Measurements from ENCODE around the gene CLK3.
"Not testable (repeated sequence)": the region's sequence is repeated elsewhere in the genome, so short reads cannot be mapped to it uniquely, and the experiment has no call there.

CLK3 gene

DNA sequence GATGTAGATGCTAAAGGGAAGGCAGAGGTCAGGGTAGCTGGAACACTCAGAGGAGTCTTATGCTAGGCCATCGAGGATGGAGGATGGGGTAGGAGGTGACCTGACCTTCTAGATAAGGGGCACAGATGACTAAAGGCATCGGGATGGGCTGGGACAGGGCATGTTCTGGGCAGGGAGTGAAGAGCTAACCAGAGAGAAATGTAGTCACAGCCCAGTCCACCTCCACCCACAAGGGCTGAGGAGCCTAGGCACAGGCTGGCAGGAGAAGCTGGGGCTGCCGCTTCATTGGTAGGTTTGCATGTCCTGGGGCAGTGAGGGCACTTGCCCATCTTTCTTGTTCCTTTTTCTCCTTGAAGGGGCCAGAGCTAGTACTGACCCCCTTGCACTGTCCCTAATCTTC is 12.6 kb downstream of the CLK3 start:
- in situ Hi-C loops (cut with HindIII; ENCODE audit: low pct_unique_long_range_greater_than_20kb, low sequenced_read_pairs) = no loop called here
- no peak for DNase-seq (ENCODE audit: low read depth in 1 of 2, low spot score in 1 of 2)
- TF ChIP-seq JUND (IDR thresholded peaks at IDR 0.05; ENCODE audit: low read depth) = no peak

DNA sequence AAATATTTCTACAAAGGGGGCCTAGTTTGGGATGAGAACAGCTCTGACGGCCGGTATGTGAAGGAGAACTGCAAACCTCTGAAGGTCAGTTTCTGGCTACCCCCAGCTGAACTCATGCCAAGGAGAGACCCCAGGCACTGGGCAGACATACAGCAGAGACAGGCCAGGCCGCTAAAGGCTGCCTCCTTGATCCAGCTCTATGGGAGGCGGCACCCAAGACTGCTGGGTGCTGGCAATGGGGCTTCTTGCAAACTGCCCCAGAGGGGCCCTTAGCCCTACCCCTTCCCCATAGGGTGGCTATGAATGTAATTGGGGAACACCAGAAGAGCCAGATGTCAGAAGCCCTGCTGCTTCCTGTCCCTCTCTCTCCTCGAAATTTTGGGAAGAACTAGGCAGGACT is 13.3 kb downstream of the CLK3 start:
- DNase-seq (ENCODE audit: low read depth in 1 of 2, low spot score in 1 of 2) = no peak
- TF ChIP-seq JUND (IDR thresholded peaks at IDR 0.05; ENCODE audit: low read depth) = no peak
- in situ Hi-C loops (cut with HindIII; ENCODE audit: low pct_unique_long_range_greater_than_20kb, low sequenced_read_pairs) = no loop called here

DNA sequence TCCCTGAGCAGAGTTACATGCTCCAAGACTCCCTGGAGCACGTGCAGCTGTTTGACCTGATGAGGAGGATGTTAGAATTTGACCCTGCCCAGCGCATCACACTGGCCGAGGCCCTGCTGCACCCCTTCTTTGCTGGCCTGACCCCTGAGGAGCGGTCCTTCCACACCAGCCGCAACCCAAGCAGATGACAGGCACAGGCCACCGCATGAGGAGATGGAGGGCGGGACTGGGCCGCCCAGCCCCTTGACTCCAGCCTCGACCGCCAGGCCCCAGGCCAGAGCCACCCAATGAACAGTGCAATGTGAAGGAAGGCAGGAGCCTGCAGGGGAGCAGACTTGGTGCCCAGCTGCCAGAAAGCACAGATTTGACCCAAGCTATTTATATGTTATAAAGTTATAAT is 14.1 kb downstream of the CLK3 start:
- in situ Hi-C loops (cut with HindIII; ENCODE audit: low pct_unique_long_range_greater_than_20kb, low sequenced_read_pairs); DNase-seq (ENCODE audit: low read depth in 1 of 2, low spot score in 1 of 2): not testable (repeated sequence)

- DNase-seq (ENCODE audit: low read depth in 1 of 2, low spot score in 1 of 2) = no peak
- in situ Hi-C loops (cut with HindIII; ENCODE audit: low pct_unique_long_range_greater_than_20kb, low sequenced_read_pairs) = no loop called here
- TF ChIP-seq JUND (IDR thresholded peaks at IDR 0.05; ENCODE audit: low read depth) = no peak
Observed at GRCh38 chr15:74630284-74631086, 14.8 kb downstream of the CLK3 start.

DNA sequence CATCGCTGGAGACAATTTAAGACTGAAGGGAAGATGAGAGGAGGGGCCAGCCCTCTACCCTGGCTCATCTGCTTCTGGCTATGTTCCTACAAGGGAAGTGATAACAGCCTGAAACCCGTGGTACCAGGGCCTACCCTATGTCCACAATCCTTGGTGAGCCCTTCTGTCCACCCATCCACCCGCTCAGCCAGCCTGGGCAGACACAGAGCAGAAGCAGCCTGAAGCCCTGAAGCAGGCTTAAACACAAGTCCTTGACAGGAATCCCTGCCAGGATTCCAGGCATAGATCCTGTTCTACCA is 15.4 kb downstream of the CLK3 start:
- no peak for TF ChIP-seq JUND (IDR thresholded peaks at IDR 0.05; ENCODE audit: low read depth)
- in situ Hi-C loops (cut with HindIII; ENCODE audit: low pct_unique_long_range_greater_than_20kb, low sequenced_read_pairs) = no loop called here
- no peak for DNase-seq (ENCODE audit: low read depth in 1 of 2, low spot score in 1 of 2)

GRCh38 chr15:74631408-74631807 is 15.8 kb downstream of the CLK3 start:
- in situ Hi-C loops (cut with HindIII; ENCODE audit: low pct_unique_long_range_greater_than_20kb, low sequenced_read_pairs) = no loop called here
- no peak for DNase-seq (ENCODE audit: low read depth in 1 of 2, low spot score in 1 of 2)
- TF ChIP-seq JUND (IDR thresholded peaks at IDR 0.05; ENCODE audit: low read depth) = no peak

GRCh38 chr15:74631935-74632560 is 16.4 kb downstream of the CLK3 start:
- in situ Hi-C loops (cut with HindIII; ENCODE audit: low pct_unique_long_range_greater_than_20kb, low sequenced_read_pairs) = no loop called here
- peak; percentile 66 to 74 for DNase-seq (ENCODE audit: low read depth in 1 of 2, low spot score in 1 of 2)
- no peak for TF ChIP-seq JUND (IDR thresholded peaks at IDR 0.05; ENCODE audit: low read depth)

DNA sequence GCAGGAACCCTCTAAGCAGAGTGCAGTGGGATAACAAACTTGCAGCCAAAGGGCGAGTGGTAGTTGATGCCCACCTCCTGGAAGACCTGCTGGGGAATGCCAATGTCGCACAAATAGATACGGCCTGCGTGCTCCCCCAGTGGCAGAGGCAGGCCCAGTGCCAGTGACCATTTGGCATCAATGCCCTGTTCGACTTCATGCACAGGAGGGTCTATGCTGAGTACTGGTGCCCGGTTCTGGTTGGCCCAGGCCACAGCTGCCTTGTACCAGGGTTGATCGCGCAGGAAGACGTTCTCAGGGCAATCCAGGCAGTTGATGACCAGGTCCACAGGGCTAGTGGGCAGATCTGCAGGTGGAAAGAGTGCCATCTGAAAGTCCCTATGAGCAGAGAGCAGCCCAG is 17.0 kb downstream of the CLK3 start:
- TF ChIP-seq JUND (IDR thresholded peaks at IDR 0.05; ENCODE audit: low read depth) = no peak
- in situ Hi-C loops (cut with HindIII; ENCODE audit: low pct_unique_long_range_greater_than_20kb, low sequenced_read_pairs) = no loop called here
- DNase-seq (ENCODE audit: low read depth in 1 of 2, low spot score in 1 of 2) = no peak

DNA sequence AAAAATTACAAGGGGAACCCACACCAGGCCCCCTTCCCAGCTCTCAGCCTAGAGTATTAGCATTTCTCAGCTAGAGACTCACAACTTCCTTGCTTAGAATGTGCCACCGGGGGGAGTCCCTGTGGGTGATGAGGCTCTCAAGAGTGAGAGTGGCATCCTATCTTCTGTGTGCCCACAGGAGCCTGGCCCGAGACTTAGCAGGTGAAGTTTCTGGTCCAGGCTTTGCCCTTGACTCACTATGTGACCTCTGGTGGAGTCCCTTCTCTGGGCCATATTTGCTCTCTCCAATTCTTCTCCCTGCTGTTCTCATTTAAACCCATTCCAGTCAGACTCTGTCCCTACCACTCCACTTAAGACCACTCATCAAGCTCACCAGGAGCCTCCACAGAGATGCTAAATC is 18.1 kb downstream of the CLK3 start:
- in situ Hi-C loops (cut with HindIII; ENCODE audit: low pct_unique_long_range_greater_than_20kb, low sequenced_read_pairs) = no loop called here
- no peak for DNase-seq (ENCODE audit: low read depth in 1 of 2, low spot score in 1 of 2)
- no peak for TF ChIP-seq JUND (IDR thresholded peaks at IDR 0.05; ENCODE audit: low read depth)

DNA sequence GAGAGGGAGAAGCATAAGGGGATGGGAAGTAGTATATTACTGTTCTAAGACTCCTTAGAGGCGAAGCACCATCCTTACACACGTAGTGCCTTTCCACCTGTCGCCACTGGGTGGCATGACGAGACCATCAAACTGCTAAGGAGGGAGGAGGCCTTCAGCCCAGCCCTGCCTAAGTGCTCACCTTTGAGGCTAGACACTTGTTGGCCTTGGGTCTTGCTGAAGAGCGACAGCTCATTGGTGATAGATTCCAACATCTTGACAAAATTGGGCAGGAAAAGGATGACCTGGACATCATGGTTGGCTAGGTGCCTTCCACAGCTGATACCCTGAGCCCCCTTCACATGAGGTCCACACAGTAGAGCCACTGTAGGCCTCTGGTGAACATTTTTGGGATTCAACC is 19.6 kb downstream of the CLK3 start:
- DNase-seq (ENCODE audit: low read depth in 1 of 2, low spot score in 1 of 2) = peak; percentile 61 to 85
- in situ Hi-C loops (cut with HindIII; ENCODE audit: low pct_unique_long_range_greater_than_20kb, low sequenced_read_pairs) = no loop called here
- TF ChIP-seq JUND (IDR thresholded peaks at IDR 0.05; ENCODE audit: low read depth) = no peak

GRCh38 chr15:74636984-74637383 is 21.3 kb downstream of the CLK3 start:
- in situ Hi-C loops (cut with HindIII; ENCODE audit: low pct_unique_long_range_greater_than_20kb, low sequenced_read_pairs) = no loop called here
- DNase-seq (ENCODE audit: low read depth in 1 of 2, low spot score in 1 of 2) = no peak
- no peak for TF ChIP-seq JUND (IDR thresholded peaks at IDR 0.05; ENCODE audit: low read depth)

GRCh38 chr15:74641151-74641550 is 25.5 kb downstream of the CLK3 start:
- no peak for TF ChIP-seq JUND (IDR thresholded peaks at IDR 0.05; ENCODE audit: low read depth)
- in situ Hi-C loops (cut with HindIII; ENCODE audit: low pct_unique_long_range_greater_than_20kb, low sequenced_read_pairs) = no loop called here
- no peak for DNase-seq (ENCODE audit: low read depth in 1 of 2, low spot score in 1 of 2)

- peak; percentile 30 to 71 for DNase-seq (ENCODE audit: low read depth in 1 of 2, low spot score in 1 of 2)
- 0 out of 2 replicates have a peak, but pooled peaks have one; percentile 22 for TF ChIP-seq JUND (IDR thresholded peaks at IDR 0.05; ENCODE audit: low read depth)
- in situ Hi-C loops (cut with HindIII; ENCODE audit: low pct_unique_long_range_greater_than_20kb, low sequenced_read_pairs) = no loop called here
Observed at GRCh38 chr15:74642348-74642733, 26.7 kb downstream of the CLK3 start.
